Left ventricle myocardium inferior (tissue), 1 donor: Measurements from ENCODE around the gene CEBPA. TPM values are rescaled to one million over a fixed set of nuclear protein-coding genes. Genes with fewer than 3 reads are reported as not detected.

Source experiments
- DNase-seq: peaks from one replicate; pipeline ENCODE4 v3.0.0-alpha.2; 2020
- H3K27ac ChIP-seq: fragments of 200-600 bp; replicated peaks from 2 replicates; pipeline ENCODE4 v1.8.0; 2021
- H3K27me3 ChIP-seq: fragments of 200-600 bp; 2 replicates; pipeline ENCODE4 v1.8.0; 2021; ENCODE audit warnings: low read depth
- H3K36me3 ChIP-seq: fragments of 200-600 bp; 2 replicates; pipeline ENCODE4 v1.8.0; 2021
- H3K4me1 ChIP-seq: fragments of 200-600 bp; 2 replicates; pipeline ENCODE4 v1.8.0; 2021
- H3K4me3 ChIP-seq: fragments of 200-600 bp; 2 replicates; pipeline ENCODE4 v1.8.0; 2021; ENCODE audit warnings: mild to moderate bottlenecking, moderate library complexity
- H3K9me3 ChIP-seq: fragments of 200-600 bp; replicated peaks from 2 replicates; pipeline ENCODE4 v1.8.0; 2021
- intact Hi-C: fragments of 100-400 bp; cut with micrococcal nuclease; formaldehyde crosslinking; loops from one replicate; pipeline ENCODE4 v1.11.0; 2022
- total RNA-seq: library from RNA; stranded (reverse); fragmentation: NEBNext Ultra II Directional; extraction: Animal tissue kit (Norgen Biotek cat#: 25700); gene quantifications from one replicate; pipeline ENCODE4 v1.2.1, GENCODE V29; 2021
- TF ChIP-seq, protein P1 (sequence below): fragments of 200-600 bp; IDR thresholded peaks from 2 replicates; pipeline ENCODE4 v1.8.0; 2021; ENCODE audit warnings: antibody characterized with exemption, mild to moderate bottlenecking, borderline replicate concordance
- donor health status: DM: no; HTN: yes; CAD: no; lungs with severe emphysema.

The CEBPA gene
- total RNA-seq, 1 donor from 2014 or later: 1.7 TPM

DNA sequence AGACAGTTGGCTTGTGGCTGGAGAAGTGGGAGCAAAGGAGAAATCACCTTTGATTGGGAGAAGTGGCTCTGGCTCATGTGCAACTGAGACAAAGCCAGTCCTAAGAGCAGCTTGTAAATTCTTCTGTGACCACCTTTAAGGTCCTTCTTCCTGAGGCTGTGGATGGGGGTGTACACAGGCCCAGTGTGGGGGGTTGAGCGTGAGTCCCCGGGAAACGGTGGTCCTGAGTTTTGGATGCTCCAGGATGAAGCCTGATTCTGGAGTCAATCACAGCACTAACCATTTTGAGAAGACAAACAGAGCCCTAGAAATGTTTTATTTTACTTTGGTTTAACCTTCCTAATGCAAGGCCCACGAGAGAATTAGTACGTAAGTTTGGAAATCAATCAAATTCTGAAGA lies 3.9 kb upstream of the CEBPA start:
- H3K4me3 ChIP-seq: no peak overlapping the region
- no peaks in the 10 kb centered on the region for H3K9me3 ChIP-seq
- H3K36me3 ChIP-seq: no peaks in the 10 kb centered on the region
- peaks cover 23% of the 10 kb centered on the region for H3K4me1 ChIP-seq
- TF ChIP-seq, protein P1, sequence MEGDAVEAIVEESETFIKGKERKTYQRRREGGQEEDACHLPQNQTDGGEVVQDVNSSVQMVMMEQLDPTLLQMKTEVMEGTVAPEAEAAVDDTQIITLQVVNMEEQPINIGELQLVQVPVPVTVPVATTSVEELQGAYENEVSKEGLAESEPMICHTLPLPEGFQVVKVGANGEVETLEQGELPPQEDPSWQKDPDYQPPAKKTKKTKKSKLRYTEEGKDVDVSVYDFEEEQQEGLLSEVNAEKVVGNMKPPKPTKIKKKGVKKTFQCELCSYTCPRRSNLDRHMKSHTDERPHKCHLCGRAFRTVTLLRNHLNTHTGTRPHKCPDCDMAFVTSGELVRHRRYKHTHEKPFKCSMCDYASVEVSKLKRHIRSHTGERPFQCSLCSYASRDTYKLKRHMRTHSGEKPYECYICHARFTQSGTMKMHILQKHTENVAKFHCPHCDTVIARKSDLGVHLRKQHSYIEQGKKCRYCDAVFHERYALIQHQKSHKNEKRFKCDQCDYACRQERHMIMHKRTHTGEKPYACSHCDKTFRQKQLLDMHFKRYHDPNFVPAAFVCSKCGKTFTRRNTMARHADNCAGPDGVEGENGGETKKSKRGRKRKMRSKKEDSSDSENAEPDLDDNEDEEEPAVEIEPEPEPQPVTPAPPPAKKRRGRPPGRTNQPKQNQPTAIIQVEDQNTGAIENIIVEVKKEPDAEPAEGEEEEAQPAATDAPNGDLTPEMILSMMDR: no peak
- peaks cover 48% of the 10 kb centered on the region for H3K27me3 ChIP-seq
- DNase-seq: no peak
- intact Hi-C loops: no loop called here
- H3K27ac ChIP-seq: no peak overlapping the region

DNA sequence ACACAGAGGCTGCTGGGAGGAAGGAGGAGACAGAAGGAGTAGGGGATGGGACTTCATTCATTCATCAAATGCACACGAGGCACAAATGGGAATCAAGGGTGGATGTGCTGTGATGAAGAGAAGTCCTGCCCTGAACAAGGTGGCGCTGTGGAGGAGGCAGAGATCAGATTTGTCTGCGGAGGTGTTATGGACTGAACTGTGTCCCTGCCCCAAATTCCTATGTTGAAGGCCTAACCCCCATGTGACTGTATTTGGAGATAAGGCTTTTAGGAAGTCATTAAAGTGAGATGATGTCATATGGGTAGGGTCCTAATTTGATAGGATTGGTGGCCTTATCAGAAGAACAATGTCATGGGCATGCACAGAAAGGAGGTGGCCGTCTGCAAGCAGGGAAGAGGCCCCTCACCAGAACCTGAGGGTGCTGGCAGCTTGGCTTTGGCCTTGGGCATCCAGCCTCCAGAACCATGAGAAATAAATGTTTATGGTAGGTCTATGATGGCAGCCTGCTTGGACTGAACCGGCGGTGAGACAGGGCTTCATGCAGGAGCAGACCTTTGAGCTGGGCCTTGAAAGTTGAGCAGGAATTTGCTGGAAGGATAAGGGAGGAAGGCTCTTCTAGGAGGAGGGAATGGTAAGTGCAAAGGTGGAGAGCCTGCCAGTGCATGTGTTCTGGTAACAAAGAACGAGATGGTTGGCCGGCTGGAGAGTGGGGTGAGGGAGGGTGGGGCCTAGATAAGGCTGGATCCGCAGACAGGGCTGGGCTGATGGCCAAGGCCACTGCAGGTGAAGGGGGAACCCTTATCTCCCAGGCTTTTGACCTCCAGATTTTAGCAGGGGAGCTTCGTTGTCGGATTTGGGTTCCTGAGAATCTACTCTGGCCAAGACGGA lies 2.7 kb upstream of the CEBPA start:
- no peak overlapping the region for H3K27ac ChIP-seq
- TF ChIP-seq, protein P1: no peak

DNA sequence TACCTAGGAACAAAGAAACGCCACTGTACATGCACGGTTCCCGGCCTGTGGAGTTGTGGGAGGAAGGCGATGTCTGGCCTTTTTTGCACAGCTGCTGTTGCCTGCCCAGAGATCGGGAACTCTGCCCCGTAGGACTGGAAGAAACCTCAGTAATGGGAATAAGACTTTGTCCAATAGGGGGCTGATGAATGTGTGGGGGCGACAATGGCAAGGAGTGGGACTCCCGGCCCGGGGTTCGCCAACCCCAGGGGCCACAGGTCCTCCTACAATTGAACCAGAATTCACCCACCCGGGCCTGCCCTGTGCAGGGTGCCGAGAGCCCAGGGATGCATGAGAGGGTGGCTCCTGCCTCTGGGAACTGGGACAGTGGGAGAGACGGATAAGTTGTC lies 2.0 kb upstream of the CEBPA start:
- H3K4me1 ChIP-seq: peaks cover 34% of the 10 kb centered on the region
- H3K27ac ChIP-seq: no peak overlapping the region
- peak overlapping the region; percentile 87 for H3K4me3 ChIP-seq
- no peak for DNase-seq
- peaks cover 48% of the 10 kb centered on the region for H3K27me3 ChIP-seq
- no peaks in the 10 kb centered on the region for H3K9me3 ChIP-seq
- TF ChIP-seq, protein P1: no peak
- intact Hi-C loops: no loop called here
- no peaks in the 10 kb centered on the region for H3K36me3 ChIP-seq

More for the DNA sequence above, 2.7 kb upstream of the CEBPA start:
- Histone ChIP-seq H3K9me3 (no peaks in the 10 kb centered on the region), H3K4me3 (no peak overlapping the region), H3K36me3 (no peaks in the 10 kb centered on the region), H3K27me3 (peaks cover 48% of the 10 kb centered on the region), H3K4me1 (peaks cover 34% of the 10 kb centered on the region)
- no peak for DNase-seq
- intact Hi-C loops: no loop called here

DNA sequence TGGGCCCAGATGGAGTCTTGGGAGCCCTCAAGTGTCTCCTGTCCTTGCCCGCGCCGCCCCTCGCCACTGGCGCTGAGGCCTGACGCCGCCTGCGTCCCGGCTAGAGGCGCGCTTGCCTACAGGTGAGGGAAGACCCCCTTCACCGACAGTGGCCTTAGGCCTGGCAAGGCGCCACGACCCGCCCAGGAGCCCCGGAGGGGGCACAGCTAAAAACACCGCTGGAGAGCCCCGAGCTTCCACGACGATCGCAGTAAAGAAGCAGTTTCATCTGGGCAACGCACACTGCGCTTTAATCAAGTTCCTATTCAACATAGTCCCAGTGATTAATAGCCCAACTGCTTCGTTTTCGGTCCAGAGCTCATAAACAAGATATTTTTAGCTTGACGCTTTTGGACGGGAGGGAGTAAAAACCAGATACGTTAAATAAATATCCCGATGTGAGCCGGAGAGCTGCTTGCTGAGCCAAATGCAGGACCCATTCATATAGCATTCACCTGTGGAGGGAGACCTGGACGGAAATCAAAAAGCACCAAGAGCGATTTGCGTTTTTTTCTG lies 1.5 kb upstream of the CEBPA start:
- DNase-seq: no peak
- intact Hi-C loops: no loop called here
- Histone ChIP-seq H3K36me3 (no peaks in the 10 kb centered on the region), H3K27ac (peak overlapping the region; percentile 67), H3K4me1 (peaks cover 34% of the 10 kb centered on the region), H3K27me3 (peaks cover 48% of the 10 kb centered on the region), H3K4me3 (peak overlapping the region; percentile 87), H3K9me3 (no peaks in the 10 kb centered on the region)
- TF ChIP-seq, protein P1: no peak

DNA sequence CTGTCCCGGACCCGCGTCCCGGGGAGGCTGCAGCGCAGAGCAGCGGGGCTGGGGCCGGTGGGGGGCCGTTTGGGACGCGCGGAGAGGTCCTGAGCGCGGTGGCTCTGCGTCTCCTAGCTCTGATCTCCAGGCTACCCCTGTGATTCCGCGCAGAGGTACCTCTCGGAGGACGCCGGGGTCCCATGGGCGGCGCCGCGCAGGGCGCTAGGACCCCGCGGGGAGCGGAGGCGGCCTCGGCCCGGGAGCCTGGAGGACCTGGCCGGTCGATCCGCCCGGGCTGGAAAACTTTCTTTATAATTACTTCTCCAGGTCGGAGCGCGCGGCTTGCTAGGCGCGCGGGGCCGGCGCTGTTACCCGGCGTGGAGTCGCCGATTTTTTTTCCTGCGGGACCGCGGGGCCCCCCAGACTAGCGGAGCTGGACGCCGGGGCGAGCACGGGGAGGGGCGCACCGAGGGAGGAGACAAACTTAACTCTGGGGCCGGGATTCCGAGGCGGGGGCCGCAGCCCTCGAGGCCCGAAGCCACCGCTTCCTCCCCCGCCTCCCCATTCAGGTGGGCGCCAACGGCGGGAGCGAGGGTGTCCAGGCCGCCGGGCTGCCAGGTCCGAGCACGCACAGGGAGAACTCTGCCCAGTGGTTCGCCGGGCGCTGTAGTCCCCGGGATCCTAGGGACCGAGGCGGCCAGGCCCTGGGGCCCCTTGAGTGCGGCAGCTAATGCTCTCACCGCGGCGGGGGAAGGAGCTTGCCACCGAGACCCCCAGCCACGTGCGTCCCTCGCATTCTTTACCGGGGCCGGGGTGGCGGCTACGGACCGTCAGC lies 848 bp upstream of the CEBPA start:
- TF ChIP-seq, protein P1: no peak
- Histone ChIP-seq H3K27me3 (peaks cover 53% of the 10 kb centered on the region), H3K27ac (peak overlapping the region; percentile 67), H3K9me3 (no peaks in the 10 kb centered on the region), H3K36me3 (no peaks in the 10 kb centered on the region), H3K4me3 (peak overlapping the region; percentile 87), H3K4me1 (peaks cover 34% of the 10 kb centered on the region)
- peak; percentile 57 for DNase-seq
- intact Hi-C loops: no loop called here
